GM19240 (cell line): ENCODE measurements around the gene NTF4.
"Not testable (repeated sequence)": the region's sequence is repeated elsewhere in the genome, so short reads cannot be mapped to it uniquely, and the experiment has no call there.

Experiments used
- DNase-seq: peaks from one replicate; pipeline ENCODE4 v3.0.0; 2011; ENCODE audit warnings: low spot score; ENCODE audit not compliant: insufficient read length

Gene NTF4

GRCh38 chr19:49022116-49022515, 42.5 kb downstream of the NTF4 start:
- DNase-seq: no peak

- no peak for DNase-seq
These were observed 43.4 kb downstream of the NTF4 start for GRCh38 chr19:49020931-49021895.

GRCh38 chr19:49020342-49020741, 44.3 kb downstream of the NTF4 start:
- no peak for DNase-seq

- peak; percentile 38 for DNase-seq
These were observed 45.2 kb downstream of the NTF4 start for GRCh38 chr19:49019242-49019932.

GRCh38 chr19:49018388-49019241, 46.0 kb downstream of the NTF4 start:
- DNase-seq: not testable (repeated sequence)

- DNase-seq: peak; percentile 76
These were observed 46.8 kb downstream of the NTF4 start for GRCh38 chr19:49017666-49018351.

- DNase-seq: no peak
These were observed 47.5 kb downstream of the NTF4 start, which contains the start of gene LHB for GRCh38 chr19:49017041-49017665. LHB (minus strand) TSS chr19:49017091; CDS start chr19:49017081, 10 bp downstream.

- DNase-seq: no peak
These were observed 48.4 kb downstream of the NTF4 start for GRCh38 chr19:49016067-49016839.

GRCh38 chr19:49014870-49015255, 49.8 kb downstream of the NTF4 start:
- no peak for DNase-seq

GRCh38 chr19:49014123-49014869, 50.3 kb downstream of the NTF4 start:
- no peak for DNase-seq

- no peak for DNase-seq
These were observed 53.4 kb downstream of the NTF4 start for GRCh38 chr19:49011194-49011593.
